B cell (primary cell): ENCODE results near the gene MCF2L. TPM values are rescaled to one million over a fixed set of nuclear protein-coding genes. Genes with fewer than 3 reads are reported as not detected.

Experiments
- ATAC-seq: fragments of 200-7000 bp; cut with Tn5 transposase; one replicate; pipeline ENCODE4 v1.10.0; 2021; ENCODE audit warnings: low read depth, mild to moderate bottlenecking, moderate number of reproducible peaks, moderate library complexity
- CTCF ChIA-PET: fragments of 350-600 bp; sonication (Branson Sonifier 250); formaldehyde crosslinking; loops from one replicate; lab custom pipeline; 2021; ENCODE audit warnings: antibody characterized with exemption, inconsistent platforms; lab: Charles Lee
- POLR2A ChIA-PET: fragments of 350-600 bp; sonication (Branson Sonifier 250); formaldehyde crosslinking; loops from one replicate; lab custom pipeline; 2021; ENCODE audit warnings: antibody characterized with exemption; lab: Charles Lee
- DNase-seq: peaks from one replicate; pipeline ENCODE4 v3.0.0; 2013
- H2AFZ ChIP-seq: 2 replicates; pipeline ENCODE4 v1.6.1; 2012; ENCODE audit warnings: mild to moderate bottlenecking, low read depth, low read length; ENCODE audit not compliant: insufficient read depth, poor library complexity, severe bottlenecking
- H3K27ac ChIP-seq, 2 donors: 1 replicate in 1 of 2; 2 replicates in 1 of 2; pipeline ENCODE4 v1.5.1; 2012 to 2013; ENCODE audit warnings: low read length in 2 of 2, mild to moderate bottlenecking in 2 of 2, moderate library complexity in 1 of 2
- H3K27me3 ChIP-seq, 4 experiments: fragments of 200-600 bp in 1 of 4; sonication (generic) in 1 of 4; replicated peaks in 1 of 4; 1 replicate in 2 of 4; 2 replicates in 2 of 4; pipeline versions ENCODE4 v1.6.1 to v1.7.0; 2013 to 2016; ENCODE audit warnings: low read length in 3 of 4, mild to moderate bottlenecking in 2 of 4, mixed read lengths in 1 of 4, moderate library complexity in 1 of 4; ENCODE audit not compliant: insufficient read depth in 4 of 4, control insufficient read depth in 3 of 4; ENCODE audit errors: control extremely low read depth in 1 of 4
- H3K36me3 ChIP-seq, 2 experiments: replicated peaks in 1 of 2; 1 replicate in 1 of 2; 2 replicates in 1 of 2; pipeline versions ENCODE4 v1.6.1 to v1.7.1; 2013; ENCODE audit warnings: low read length in 1 of 2; ENCODE audit not compliant: insufficient read depth in 2 of 2, control insufficient read depth in 1 of 2; ENCODE audit errors: control extremely low read depth in 1 of 2, extremely low read depth in 1 of 2
- H3K4me1 ChIP-seq, 2 donors: fragments of 200-600 bp in 1 of 2; sonication (generic) in 1 of 2; 1 replicate in 1 of 2; 2 replicates in 1 of 2; pipeline versions ENCODE4 v1.5.1 to v1.6.1; 2013 to 2017; ENCODE audit warnings: low read length in 2 of 2; ENCODE audit not compliant: control insufficient read depth in 2 of 2, insufficient read depth in 2 of 2
- H3K4me2 ChIP-seq: replicated peaks from 2 replicates; pipeline ENCODE3; 2012; ENCODE audit warnings: mild to moderate bottlenecking, low read depth, low read length; ENCODE audit not compliant: poor library complexity, severe bottlenecking
- H3K4me3 ChIP-seq, 5 experiments: fragments of 200-600 bp in 1 of 5; sonication (generic) in 1 of 5; 1 replicate in 3 of 5; 2 replicates in 2 of 5; pipeline versions ENCODE4 v1.5.1 to v1.7.0; 2011 to 2016; ENCODE audit warnings: low read length in 4 of 5, mild to moderate bottlenecking in 4 of 5, low read depth in 2 of 5, control low read depth in 1 of 5, moderate library complexity in 1 of 5; ENCODE audit not compliant: insufficient read depth in 1 of 5; ENCODE audit errors: control extremely low read depth in 1 of 5, extremely low read depth in 1 of 5
- H3K79me2 ChIP-seq: fragments of 200-600 bp; sonication (generic); one replicate; pipeline ENCODE4 v1.6.0; 2016; ENCODE audit warnings: low read length; ENCODE audit not compliant: control insufficient read depth, insufficient read depth
- H3K9ac ChIP-seq: fragments of 200-600 bp; sonication (generic); 2 replicates; pipeline ENCODE4 v1.6.1; 2017; ENCODE audit warnings: mild to moderate bottlenecking, low read length, moderate library complexity
- H3K9me3 ChIP-seq, 3 donors: one replicate each; pipeline versions ENCODE4 v1.6.1 to v1.7.1; 2013; ENCODE audit warnings: low read length in 2 of 3; ENCODE audit not compliant: control insufficient read depth in 2 of 3, insufficient read depth in 1 of 3; ENCODE audit errors: control extremely low read depth in 1 of 3
- H4K20me1 ChIP-seq: 2 replicates; pipeline ENCODE4 v1.6.0; 2012; ENCODE audit warnings: mild to moderate bottlenecking, low read length; ENCODE audit not compliant: insufficient read depth, control insufficient read depth, poor library complexity, severe bottlenecking
- H3K27ac Mint-ChIP-seq: one replicate; pipeline ENCODE4 v1.8.0; 2021; ENCODE audit warnings: mixed read lengths
- H3K27me3 Mint-ChIP-seq: one replicate; pipeline ENCODE4 v1.8.0; 2021; ENCODE audit warnings: mixed read lengths
- H3K4me1 Mint-ChIP-seq: one replicate; pipeline ENCODE4 v1.8.0; 2021; ENCODE audit warnings: mixed read lengths
- H3K4me3 Mint-ChIP-seq: one replicate; pipeline ENCODE4 v1.8.0; 2021; ENCODE audit warnings: mixed read lengths
- H3K9me3 Mint-ChIP-seq: one replicate; pipeline ENCODE4 v1.8.0; 2022; ENCODE audit warnings: mixed read lengths; ENCODE audit not compliant: insufficient read depth
- CTCF ChIP-seq: fragments of 200-600 bp; IDR thresholded peaks from one replicate; pipeline ENCODE4 v1.8.0; 2022; ENCODE audit warnings: antibody characterized with exemption, mild to moderate bottlenecking
- EZH2 ChIP-seq: IDR thresholded peaks from 2 replicates; pipeline ENCODE4 v1.6.1; 2012; ENCODE audit warnings: borderline replicate concordance, low read depth, mild to moderate bottlenecking, moderate library complexity, low read length; ENCODE audit not compliant: insufficient read depth, poor library complexity, severe bottlenecking
- WGBS: methylation state at CpG from one replicate; pipeline ENCODE4 v1.1.5; 2013; ENCODE audit warnings: missing lambda C conversion rate; ENCODE audit not compliant: insufficient coverage; 5-methylcytosine and 5-hydroxymethylcytosine counted together
- intact Hi-C: fragments of 100-400 bp; cut with micrococcal nuclease; formaldehyde crosslinking; loops from one replicate; pipeline ENCODE4 v1.10.0; 2022
- polyA plus RNA-seq: library from polyadenylated mRNA; depleted of rRNA; stranded (reverse); fragments of >200 nt; gene quantifications from 2 replicates; pipeline ENCODE4 v1.2.3, GENCODE V29; 2012
- total RNA-seq, 2 donors: library from RNA; stranded (reverse); fragments of 120-200 nt in 1 of 2; gene quantifications; 1 replicate in 1 of 2; 2 replicates in 1 of 2; pipeline versions ENCODE4 v1.2.3 to v1.2.4, GENCODE V29; 2013 to 2022

The MCF2L gene
- total and polyA plus RNA-seq, 2 donors (not counting 1 experiment from before 2014, with no cell fraction given) = 3.7 to 8.2 TPM

- no peak overlapping the region for H3K27ac Mint-ChIP-seq
- H3K27me3 Mint-ChIP-seq = no peaks in the 10 kb centered on the region
- H3K9me3 Mint-ChIP-seq = no peaks in the 10 kb centered on the region
- ATAC-seq = no peak
- Histone ChIP-seq H4K20me1 (no peaks in the 10 kb centered on the region), H3K79me2 (no peaks in the 10 kb centered on the region), H2AFZ (no peak overlapping the region), H3K9me3 (peaks cover 0 to 5% (median 0%) of the 10 kb centered on the region in 3 donors), H3K36me3 (no peaks in the 10 kb centered on the region), H3K27ac (no peak overlapping the region), H3K4me1 (no peaks in the 10 kb centered on the region), H3K27me3 (no peaks in the 10 kb centered on the region), H3K4me3 (no peak overlapping the region), H3K9ac (no peak overlapping the region), H3K4me2 (no peak overlapping the region)
- ChIA-PET CTCF (no interaction called here), POLR2A (no interaction called here)
- no peak for DNase-seq
- H3K4me1 Mint-ChIP-seq = no peaks in the 10 kb centered on the region
- intact Hi-C loops = no loop called here
- 94% methylated on average over 38 of the region's 48 CpGs for WGBS
- TF ChIP-seq EZH2 (no peak), CTCF (no peak)
- no peak overlapping the region for H3K4me3 Mint-ChIP-seq
These were observed 81.9 kb downstream of the MCF2L start for GRCh38 chr13:113050734-113051431.

GRCh38 chr13:113051641-113052040, 82.6 kb downstream of the MCF2L start:
- Histone ChIP-seq H3K9ac (no peak overlapping the region), H2AFZ (no peak overlapping the region), H3K4me1 (no peaks in the 10 kb centered on the region), H4K20me1 (no peaks in the 10 kb centered on the region), H3K9me3 (peaks cover 0 to 13% (median 0%) of the 10 kb centered on the region in 3 donors), H3K27ac (no peak overlapping the region), H3K36me3 (no peaks in the 10 kb centered on the region), H3K4me3 (no peak overlapping the region), H3K4me2 (no peak overlapping the region), H3K79me2 (no peaks in the 10 kb centered on the region), H3K27me3 (no peaks in the 10 kb centered on the region)
- H3K27me3 Mint-ChIP-seq = no peaks in the 10 kb centered on the region
- H3K9me3 Mint-ChIP-seq = no peaks in the 10 kb centered on the region
- ChIA-PET CTCF (no interaction called here), POLR2A (no interaction called here)
- H3K4me1 Mint-ChIP-seq = no peaks in the 10 kb centered on the region
- no peak for DNase-seq
- no peak for ATAC-seq
- no peak overlapping the region for H3K27ac Mint-ChIP-seq
- intact Hi-C loops = no loop called here
- 95% methylated on average over 12 of the region's 14 CpGs for WGBS
- TF ChIP-seq EZH2 = no peak
- TF ChIP-seq CTCF = no peak
- no peak overlapping the region for H3K4me3 Mint-ChIP-seq
